Measurements from ENCODE around the gene GCN1. TPM values are rescaled to one million over a fixed set of nuclear protein-coding genes. Genes with fewer than 3 reads are reported as not detected.

Gene GCN1
- total RNA-seq, 1 experiment from 2014 or later, result 117 TPM

DNA sequence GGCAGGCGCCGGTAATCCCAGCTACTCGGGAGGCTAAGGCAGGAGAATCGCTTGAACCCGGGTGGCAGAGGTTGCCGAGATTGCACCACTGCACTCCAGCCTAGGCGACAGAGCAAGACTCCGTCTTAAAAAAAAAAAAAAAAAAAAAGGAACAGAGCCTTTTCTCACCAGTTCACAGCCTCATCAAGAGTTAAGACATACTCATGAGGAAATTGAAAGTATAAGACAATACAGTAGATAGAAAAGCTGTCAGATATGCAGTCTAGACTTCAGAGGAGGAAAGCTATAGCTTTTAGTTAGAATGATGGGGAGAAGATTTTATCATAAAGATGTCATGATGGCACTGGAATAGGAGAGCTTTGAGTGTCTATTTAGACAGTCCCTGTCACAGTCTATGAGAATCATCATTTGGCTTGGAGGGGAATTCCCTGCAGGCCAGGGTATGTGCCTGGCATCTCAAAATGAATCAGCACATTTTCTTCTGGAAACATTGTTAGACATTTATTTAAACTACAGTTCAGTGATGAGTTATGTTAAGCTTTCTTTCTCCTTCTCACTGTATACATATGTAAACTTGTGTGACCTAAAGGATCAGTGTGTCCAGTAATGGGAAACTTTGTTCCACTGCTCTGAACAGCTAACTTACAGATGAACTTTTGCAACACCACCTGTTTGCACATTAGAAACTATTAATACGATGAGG, 75.1 kb downstream of the GCN1 start:
- peak; percentile 47 for DNase-seq (ENCODE audit: low read depth)

DNA sequence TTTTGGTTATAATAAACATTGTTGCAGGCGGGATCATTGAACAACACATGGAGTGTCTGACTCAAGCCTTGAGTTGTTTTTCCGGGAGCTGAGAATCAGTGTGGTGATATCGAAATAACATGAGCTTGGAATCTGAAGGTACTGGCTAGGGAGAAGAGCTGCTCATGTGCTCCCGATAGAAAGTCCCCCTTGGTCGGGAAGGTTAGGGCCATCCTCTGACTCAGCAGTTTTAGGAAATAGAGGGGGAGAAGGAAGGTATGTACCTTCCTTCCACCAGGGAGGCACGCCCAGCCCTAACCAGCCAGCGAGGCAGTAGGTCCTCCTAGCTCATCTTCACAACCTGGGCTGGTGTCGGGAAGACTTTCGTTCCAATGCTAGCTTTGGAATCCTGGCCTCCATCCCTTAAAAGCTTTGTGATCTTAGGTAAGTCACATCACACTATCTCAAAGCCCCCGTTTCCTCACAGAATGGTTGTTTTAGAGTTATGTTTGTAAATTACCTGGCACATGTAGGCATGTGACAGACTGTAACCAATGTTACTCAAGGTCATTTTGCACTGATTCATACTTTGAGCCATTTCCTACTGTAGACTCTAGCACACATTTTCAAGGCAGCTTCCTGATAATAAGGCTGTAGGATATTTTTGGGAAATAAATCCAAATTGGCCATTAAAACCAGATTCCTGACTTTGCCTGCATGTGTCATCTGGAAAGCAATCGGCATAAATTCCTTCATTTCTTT, 76.0 kb downstream of the GCN1 start:
- peak; percentile 25 for DNase-seq (ENCODE audit: low read depth)

DNA sequence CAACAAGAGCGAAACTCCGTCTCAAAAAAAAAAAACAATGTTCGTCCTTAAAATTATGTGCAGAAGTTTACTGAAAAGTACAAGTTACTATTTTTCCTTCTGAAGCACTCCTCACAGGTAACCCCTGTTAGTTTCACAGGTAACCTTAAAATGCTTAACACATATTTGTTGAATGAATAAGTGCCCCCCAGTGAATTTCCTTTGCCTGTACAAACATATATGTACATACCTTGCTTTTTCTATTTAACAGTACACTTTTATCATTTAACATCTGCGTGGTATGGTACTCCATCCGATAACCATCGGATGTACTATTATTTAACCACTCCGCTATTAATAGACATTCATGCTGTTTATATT, 76.6 kb downstream of the GCN1 start:
- no peak for DNase-seq (ENCODE audit: low read depth)

DNA sequence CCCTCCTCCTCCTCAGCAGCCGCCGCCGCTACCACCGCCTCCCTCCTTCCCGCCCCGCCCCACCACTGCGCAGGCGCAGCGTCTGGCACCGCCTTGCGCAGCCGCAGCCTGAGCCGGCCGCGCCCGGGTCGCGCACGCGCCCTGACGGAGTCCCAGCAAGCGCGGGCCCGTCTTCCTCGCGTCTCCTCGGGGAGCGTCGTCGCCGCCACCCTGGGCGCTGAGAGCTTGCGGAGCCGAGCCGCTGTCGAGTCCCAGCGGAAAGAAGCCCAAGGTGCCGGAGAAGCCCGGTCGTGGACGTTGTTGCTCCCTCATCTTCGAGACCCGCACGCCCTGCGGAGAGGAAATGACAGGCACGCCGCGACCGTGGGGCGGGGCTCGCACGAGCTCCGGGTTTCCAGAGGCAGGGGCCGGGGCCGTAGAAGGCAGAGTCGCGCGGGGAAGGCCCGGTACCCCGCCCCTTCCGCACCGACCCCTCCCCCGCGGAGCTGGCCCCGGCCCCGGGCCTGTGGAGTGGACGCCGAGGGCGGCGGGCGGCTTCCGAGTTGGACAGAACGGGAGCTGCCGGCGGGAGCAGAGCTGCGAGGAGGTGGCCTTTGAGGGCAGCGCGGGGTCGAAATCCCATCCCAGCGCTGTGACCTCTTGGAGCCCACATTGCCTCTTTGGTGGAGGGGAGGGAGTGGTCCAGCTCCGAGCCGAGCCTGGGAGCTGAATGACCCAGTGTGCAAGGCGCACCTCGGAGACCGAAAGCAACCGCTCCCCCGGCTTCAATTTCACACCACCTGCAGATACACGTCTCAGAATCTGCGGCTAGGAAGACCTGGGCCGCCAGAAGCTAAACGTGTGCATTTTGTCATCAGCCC, 77.5 kb downstream of the GCN1 start:
- peak; percentile 99 for DNase-seq (ENCODE audit: low read depth)

DNA sequence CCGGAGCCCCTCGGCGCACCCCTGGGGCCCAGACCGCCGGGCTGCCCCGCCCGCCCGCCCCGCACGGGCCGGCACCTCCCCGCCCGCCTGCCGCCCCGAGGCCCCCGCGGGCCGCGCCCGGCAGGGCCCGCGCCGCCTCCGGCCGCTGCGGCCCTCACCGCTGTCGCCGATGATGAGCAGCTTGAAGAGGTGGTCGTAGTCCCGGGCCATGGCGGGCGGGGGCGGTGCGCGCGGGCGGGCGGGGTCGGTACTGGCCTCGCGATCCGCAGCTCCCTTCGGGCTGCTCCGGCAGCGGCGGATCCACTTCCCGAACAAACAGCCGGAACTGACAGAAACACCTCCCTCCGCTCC, 78.1 kb downstream of the GCN1 start, which contains the start of gene RAB35:
TSS of gene RAB35 (minus strand) at position 313 of the 351 bp plus-strand sequence. CDS start at position 210, 103 bp downstream.
- DNase-seq (ENCODE audit: low read depth), result no peak

DNA sequence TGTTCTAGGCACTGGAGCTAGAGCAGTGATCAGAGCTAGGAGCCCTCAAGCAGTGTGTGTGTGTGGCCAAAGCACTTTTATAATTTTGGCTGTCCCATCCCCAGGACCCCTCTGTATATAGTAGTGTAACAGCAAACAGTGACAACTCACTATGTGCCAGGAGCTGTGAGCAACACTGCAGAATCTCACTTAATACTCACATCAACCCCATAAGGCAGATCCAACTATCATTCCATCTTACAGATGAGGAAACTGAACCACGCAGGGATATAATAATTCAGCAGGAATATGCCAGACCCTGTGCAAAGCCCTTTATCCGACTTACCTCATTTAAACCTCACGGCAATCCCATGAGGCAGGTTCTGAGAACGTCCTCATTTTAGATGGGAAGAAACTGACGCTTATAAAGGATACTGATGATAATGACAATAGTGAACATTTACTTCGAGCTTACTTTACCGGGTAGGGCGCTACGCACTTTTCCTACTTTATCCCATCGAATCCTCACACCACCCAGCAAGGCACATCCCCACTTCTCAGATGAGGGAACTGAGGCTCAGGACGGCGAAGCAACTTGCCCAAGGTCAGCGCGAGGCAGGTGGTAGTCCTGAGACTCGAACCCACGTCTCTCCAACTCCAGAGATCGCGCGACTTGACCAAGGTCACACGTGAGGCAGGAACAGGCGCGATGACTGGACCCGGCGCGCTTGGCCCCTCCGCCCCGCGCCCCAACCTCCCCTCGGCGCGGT, 78.6 kb downstream of the GCN1 start:
- peak; percentile 66 for DNase-seq (ENCODE audit: low read depth)

DNA sequence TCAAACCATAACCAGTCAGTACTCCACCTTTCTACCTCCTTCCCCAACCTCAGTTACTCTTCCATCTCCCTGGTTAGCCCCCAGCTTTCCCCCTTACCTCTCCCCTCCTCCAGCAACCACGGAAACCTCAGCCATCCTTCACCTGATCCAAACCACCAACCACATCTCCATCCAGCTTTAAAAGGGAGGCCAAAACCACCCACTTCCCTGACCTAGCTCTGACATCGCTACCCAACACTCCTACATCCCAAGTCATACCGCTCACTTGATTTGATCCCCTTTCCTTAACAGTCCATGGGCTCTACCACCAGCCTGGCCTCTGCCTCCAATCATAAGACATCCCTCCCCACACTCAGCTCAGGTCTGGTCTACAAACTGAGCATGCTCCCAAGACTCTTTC, 79.4 kb downstream of the GCN1 start:
- no peak for DNase-seq (ENCODE audit: low read depth)

DNA sequence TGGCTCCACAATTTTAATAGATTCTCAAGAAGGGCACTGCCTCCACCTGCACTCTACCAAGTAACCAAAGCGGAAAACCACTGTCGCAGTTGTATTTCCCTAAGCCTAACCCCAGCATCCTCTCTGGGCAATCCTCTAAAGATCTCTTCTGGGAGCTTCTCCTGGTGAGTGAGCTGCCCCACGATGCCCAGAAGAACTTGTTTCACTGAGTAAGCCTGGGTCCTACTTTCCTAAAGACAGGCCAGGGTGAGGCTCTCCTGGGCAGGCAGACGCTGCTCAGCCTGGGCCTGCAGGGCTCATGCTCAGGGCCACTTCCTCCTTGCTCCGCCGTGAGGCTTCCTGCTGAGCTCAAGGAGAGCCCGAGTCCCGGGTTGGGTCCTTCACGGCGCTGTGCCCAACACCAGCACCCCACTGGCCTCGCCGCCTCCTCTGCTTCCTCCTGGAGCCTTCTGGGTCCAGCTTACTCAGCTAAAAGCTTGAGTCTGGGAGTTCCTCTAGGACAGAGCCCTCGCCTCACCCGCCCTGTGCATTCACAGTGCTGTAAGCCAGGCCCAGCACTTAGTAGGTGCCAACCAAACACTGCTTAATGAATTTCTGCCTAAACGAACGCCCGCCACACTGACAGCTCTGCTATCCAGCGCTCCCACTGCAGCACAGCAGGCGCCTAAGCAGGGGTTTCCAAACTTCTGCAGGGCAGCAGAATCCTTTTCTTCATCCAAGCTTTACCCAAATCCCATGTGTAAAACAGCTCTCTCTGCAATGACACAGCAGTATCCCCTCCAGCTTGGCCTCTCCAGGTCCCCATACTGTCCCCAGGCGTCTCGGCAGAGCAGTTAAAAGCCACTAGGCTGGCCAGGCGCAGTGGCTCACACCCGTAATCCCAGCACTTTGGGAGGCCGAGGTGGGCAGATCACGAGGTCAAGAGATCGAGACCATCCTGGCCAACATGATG, 83.7 kb downstream of the GCN1 start:
- DNase-seq (ENCODE audit: low read depth), result no peak

DNA sequence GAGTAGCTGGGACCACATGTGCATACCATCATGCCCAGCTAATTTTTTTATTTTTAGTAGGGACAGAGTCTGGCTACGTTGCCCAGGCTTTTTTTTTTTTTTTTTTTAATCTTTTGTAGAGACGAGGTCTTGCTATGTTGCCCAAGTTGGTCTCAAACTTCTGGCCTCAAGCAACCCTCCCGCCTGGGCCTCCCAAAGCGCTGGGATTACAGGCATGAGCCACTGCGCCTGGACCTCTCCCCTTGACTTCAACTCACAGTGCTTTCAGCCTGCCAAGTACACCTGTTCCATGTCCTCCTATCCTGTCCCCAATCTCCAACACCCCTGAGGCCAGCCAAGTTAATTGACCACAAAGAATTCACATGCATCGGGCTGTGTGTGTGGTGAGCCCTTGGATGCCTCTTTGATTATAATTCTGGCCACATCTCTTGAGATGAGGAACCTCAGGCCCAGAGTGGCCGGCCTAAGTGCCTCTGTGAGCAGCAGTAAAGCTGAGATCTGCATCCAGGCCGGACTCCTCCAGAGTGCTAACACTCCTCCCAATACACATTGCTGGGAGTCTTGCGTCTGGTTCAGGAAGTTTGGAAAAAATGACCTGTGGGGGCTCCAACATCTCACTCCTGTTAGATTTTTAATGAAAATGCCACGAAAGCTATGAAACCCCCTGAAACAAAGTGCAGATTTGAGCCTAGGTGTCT, 84.8 kb downstream of the GCN1 start:
- no peak for DNase-seq (ENCODE audit: low read depth)

DNA sequence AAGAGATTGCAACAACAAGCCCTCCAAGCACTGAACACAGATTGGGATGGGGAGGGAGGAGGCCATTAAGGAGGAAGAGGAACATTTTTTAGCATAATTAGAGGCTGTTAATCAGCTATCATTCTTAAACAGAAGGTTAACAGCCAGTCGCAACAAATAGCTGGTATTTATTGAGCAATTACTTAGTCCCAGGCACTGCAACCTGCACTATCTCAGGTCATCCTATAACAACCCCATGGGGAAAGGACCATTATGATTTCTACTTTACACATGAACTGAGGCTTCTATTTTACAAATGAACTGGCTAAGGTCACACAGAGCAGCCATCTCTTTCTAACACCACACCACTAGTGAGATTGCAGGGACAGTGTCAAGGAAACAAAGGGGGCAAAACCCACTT, 88.4 kb downstream of the GCN1 start:
- DNase-seq (ENCODE audit: low read depth), result no peak

DNA sequence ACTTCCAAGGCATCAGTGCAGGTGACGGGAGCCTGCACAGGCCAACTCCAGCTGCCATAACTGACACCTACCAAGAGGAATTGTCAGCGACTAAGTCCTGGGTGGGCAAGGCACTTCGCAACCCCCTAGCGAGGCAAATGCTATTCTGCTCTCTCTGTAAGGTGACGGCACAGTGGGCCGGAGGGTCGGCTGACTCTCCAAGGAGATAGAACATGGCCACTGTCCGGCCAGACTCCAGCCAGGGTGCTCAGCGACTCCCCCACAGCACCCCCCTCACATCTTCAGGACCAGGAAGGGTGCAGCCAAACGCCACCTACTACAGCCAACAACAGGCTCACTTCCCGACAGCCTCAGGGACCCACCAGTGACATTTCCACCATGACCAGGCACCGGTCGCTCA, 91.1 kb downstream of the GCN1 start:
- no peak for DNase-seq (ENCODE audit: low read depth)

DNA sequence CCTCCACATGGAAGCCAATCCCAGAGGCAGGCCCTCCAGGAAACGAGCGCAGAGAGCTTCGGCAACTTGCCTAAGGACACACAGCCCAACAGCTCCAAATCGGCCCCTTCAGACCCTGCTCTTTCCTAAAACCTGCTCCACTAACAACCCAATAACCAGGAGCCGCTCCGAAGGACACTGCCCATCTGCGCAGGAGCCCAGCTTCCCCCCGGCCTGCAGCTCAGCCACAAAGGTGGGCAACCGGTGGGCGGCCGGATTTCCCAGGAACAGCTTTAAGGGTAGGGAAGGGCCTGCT, 91.5 kb downstream of the GCN1 start:
- no peak for DNase-seq (ENCODE audit: low read depth)

DNA sequence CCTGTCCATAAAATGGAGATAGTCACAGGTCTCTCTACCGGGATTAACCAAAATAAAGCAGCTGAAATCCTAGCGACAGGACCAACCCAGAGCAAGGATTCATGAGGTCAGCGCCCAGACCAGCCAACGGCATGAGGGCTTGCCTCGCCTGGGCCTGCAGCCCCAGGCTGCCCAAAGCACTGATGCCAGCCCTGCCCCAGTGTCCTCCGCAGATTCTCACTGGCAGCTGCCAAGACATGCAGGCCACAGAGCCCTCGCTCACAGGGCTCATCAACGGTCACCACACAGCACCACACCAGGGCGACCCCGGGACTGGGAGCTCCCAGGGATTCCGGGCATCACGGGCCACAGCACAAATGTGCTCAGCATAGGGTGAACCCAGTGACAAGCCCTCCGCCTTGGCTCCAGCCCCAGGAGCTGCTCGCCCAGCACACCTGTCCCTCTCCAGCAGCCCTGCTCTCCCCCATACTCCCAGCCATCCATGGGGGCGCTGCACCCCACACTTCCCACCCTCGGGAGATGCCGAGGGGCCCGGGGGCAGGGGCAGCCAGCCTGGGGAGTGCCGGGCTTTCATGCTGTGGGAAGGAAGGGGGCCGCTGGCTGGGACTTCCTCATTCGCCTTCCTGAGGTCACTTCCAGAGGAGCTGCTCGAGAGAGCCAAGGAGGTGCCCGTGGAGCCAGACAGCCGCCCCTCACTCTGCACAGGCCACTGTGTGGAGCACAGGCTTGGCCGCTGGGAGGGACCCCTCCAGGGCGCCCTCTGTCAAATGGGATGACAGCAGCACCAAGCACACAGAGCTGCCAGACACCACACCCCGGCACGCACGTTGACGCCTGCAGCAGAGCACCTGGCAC, 92.1 kb downstream of the GCN1 start:
- DNase-seq (ENCODE audit: low read depth), result no peak

DNA sequence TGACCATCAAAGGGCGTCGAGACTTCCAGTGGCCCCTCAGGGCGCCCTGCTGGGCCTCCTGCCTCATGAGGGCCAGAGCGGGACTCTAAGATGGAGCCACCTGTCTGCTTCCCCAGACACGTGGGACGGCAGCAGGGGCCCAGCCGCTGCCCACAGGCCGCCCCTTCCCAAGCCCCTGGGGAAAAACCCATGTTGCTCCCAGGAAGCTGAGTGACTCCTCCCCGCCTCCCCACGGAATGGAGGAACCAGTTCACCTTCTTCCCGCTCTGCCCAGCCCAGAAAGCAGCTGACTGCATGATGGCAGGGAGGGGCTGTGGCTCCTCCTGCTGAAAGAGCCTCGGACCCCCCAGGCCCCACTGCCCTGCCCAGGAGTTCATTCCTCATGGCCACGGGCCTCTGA, 92.9 kb downstream of the GCN1 start:
- DNase-seq (ENCODE audit: low read depth), result no peak

DNA sequence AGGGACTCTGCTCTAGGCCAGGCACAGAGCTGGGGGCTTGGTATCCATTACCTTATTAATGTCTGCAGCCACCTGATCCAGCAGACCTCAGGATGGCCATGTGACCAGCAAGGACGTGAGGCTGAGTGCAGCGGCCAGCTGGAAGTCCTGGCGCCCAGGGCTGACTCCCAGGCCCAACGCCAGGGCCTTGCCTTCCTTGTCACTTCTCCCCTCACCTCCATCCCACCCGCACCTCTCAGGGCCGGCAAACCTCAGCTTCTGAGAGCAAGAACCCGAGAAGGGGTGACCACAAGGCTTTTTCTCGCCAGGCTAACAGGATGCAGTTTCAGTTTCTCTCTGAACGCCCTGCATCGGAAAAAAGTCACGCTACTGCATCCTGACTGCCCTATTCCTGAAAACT, 93.3 kb downstream of the GCN1 start:
- no peak for DNase-seq (ENCODE audit: low read depth)

DNA sequence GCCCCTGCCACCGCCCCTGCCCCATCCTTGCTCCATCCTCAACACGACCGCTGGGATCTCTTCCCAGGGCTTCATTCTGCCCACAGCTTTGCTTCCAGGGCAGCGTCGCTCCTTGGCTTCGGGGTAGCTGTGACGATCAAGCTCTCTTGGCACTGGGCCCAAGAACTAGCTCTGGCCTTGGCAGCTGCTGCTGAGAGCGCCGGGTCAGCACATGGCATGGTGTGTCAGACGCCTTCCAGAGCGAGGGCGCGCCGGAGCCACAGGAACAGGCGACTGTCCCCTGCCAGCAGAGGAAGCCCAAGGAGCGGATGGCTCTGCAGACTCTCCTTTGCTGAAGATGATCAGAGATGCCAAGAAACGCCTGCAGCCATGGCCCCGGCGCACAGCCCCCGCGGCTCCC, 93.9 kb downstream of the GCN1 start:
- DNase-seq (ENCODE audit: low read depth), result no peak

DNA sequence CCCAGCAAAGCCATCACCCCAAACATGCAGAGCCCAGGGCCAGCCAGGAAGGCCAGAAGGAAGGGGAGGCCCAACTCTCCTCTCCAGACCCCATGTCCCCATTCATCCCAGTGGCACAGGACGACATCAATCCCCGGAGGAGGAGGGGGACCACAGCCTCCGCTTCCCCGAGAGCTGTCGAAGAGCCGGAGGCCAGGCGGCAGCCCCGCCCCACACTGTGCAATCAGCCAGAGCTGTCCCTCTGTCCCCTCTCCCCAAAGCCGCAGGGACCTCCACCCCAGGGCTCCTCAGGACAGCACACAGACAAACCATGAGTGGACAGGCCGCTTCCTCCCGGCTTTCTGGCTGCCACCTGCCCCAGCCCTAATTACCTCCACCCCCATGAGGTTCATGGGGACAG, 94.8 kb downstream of the GCN1 start:
- no peak for DNase-seq (ENCODE audit: low read depth)

DNA sequence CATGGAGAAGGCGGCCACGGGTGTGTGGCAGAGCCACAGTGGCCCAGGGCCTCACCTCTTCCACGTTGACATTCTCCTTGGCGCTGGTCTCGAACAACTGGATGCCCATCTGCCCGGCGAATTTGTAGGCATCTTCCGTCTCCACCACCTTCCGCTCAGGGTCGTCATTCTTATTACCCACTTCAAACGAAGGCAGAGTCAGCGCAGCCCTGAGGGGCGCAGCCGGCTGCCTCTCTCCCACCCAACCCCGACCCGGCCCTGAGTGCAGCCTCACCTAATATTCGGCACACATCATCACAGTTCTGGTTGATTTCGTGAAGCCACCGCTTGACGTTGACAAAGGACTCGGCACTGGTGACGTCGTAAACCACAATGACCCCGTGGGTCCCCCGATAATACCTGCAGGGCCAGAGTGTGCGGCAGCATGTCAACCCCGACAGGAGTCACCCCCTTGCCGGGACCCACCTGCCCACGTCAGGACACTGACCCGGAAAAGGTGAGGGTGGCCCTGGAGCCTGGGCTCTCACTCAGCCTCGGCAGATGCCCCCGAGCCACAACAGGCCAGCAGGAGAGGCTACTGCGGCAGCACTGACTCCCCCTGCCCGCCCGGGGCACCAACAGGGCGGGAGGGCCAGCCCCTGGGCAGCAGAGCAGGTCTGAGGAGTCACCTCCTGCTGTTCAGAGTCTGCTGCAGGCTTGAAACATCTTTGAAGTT, 95.6 kb downstream of the GCN1 start:
- DNase-seq (ENCODE audit: low read depth), result no peak

All from Daoy (cell line).